ENCODE measurements around the gene TBC1D2B.

Gene TBC1D2B

GRCh38 chr15:78063970-78064385, 13.5 kb downstream of the TBC1D2B start:
- Histone ChIP-seq H3K36me3 (ENCODE audit: low read length) (no peaks in the 10 kb centered on the region), H3K9me2 (replicated peaks; ENCODE audit: insufficient read depth, low read length) (no peaks in the 10 kb centered on the region), H3K79me2 (ENCODE audit: insufficient read depth, low read length) (peaks cover 15% of the 10 kb centered on the region; the same call in 1 of the 2 replicates), H3K4me3 (ENCODE audit: insufficient read depth, low read length, poor library complexity, severe bottlenecking) (no peak overlapping the region), H3K27ac (ENCODE audit: low read depth, low read length) (no peak overlapping the region), H3K9me3 (ENCODE audit: insufficient read depth, low read length) (no peaks in the 10 kb centered on the region), H3K9ac (ENCODE audit: low read length) (no peak overlapping the region), H3F3A (ENCODE audit: insufficient read depth) (no peaks in the 10 kb centered on the region), H2AFZ (ENCODE audit: low read depth, low read length, severe bottlenecking) (no peak overlapping the region), H4K20me1 (ENCODE audit: low read depth, low read length) (peaks cover 10% of the 10 kb centered on the region; the same call in 1 of the 2 replicates), H3K4me2 (ENCODE audit: low read depth, low read length, poor library complexity, severe bottlenecking) (no peak overlapping the region), H3K27me3 (ENCODE audit: low read length) (no peaks in the 10 kb centered on the region)
- TF ChIP-seq, protein P1, sequence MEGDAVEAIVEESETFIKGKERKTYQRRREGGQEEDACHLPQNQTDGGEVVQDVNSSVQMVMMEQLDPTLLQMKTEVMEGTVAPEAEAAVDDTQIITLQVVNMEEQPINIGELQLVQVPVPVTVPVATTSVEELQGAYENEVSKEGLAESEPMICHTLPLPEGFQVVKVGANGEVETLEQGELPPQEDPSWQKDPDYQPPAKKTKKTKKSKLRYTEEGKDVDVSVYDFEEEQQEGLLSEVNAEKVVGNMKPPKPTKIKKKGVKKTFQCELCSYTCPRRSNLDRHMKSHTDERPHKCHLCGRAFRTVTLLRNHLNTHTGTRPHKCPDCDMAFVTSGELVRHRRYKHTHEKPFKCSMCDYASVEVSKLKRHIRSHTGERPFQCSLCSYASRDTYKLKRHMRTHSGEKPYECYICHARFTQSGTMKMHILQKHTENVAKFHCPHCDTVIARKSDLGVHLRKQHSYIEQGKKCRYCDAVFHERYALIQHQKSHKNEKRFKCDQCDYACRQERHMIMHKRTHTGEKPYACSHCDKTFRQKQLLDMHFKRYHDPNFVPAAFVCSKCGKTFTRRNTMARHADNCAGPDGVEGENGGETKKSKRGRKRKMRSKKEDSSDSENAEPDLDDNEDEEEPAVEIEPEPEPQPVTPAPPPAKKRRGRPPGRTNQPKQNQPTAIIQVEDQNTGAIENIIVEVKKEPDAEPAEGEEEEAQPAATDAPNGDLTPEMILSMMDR (IDR thresholded peaks at IDR 0.05; ENCODE audit: insufficient read depth, low read length, poor library complexity, severe bottlenecking): no peak
- TF ChIP-seq EZH2phosphoT487 (conservative IDR thresholded peaks at IDR 0.05; ENCODE audit: low read length): no peak

GRCh38 chr15:78063217-78063616, 14.3 kb downstream of the TBC1D2B start:
- Histone ChIP-seq H3K36me3 (ENCODE audit: low read length) (no peaks in the 10 kb centered on the region), H3K27me3 (ENCODE audit: low read length) (no peaks in the 10 kb centered on the region), H2AFZ (ENCODE audit: low read depth, low read length, severe bottlenecking) (no peak overlapping the region), H3F3A (ENCODE audit: insufficient read depth) (no peaks in the 10 kb centered on the region), H3K27ac (ENCODE audit: low read depth, low read length) (no peak overlapping the region), H3K79me2 (ENCODE audit: insufficient read depth, low read length) (peaks cover 19% of the 10 kb centered on the region; the same call in 1 of the 2 replicates), H3K9me2 (replicated peaks; ENCODE audit: insufficient read depth, low read length) (no peaks in the 10 kb centered on the region), H3K9me3 (ENCODE audit: insufficient read depth, low read length) (no peaks in the 10 kb centered on the region), H3K4me2 (ENCODE audit: low read depth, low read length, poor library complexity, severe bottlenecking) (no peak overlapping the region), H3K4me3 (ENCODE audit: insufficient read depth, low read length, poor library complexity, severe bottlenecking) (no peak overlapping the region), H3K9ac (ENCODE audit: low read length) (no peak overlapping the region), H4K20me1 (ENCODE audit: low read depth, low read length) (peaks cover 9% of the 10 kb centered on the region; the same call in 1 of the 2 replicates)
- TF ChIP-seq, protein P1 (IDR thresholded peaks at IDR 0.05; ENCODE audit: insufficient read depth, low read length, poor library complexity, severe bottlenecking): no peak
- TF ChIP-seq EZH2phosphoT487 (conservative IDR thresholded peaks at IDR 0.05; ENCODE audit: low read length): no peak

DNA sequence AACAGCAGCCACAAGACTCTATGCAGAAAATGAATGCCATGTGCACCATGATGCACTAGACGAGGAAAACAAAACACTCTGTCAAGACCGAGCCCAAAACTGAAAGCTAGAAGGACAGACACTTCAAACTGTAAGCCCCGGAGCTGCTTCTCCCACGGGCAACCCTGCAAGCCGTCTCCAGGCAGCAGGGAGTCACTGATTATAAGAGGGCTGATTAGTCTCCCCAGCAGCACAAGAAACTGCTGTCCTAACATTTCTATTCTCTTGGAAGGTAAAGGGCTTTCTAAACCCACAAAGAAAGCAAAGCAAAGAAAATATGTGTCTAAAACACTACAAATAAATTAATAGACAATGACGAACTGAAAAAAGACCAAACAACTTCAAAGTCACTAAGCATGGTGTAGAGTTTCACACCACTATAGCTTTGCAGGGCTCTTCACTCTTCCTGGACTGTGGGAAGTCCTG, 15.5 kb downstream of the TBC1D2B start:
- H4K20me1 ChIP-seq (ENCODE audit: low read depth, low read length): no peaks in the 10 kb centered on the region; the same call in 1 of the 2 replicates
- H3K36me3 ChIP-seq (ENCODE audit: low read length): no peaks in the 10 kb centered on the region
- H2AFZ ChIP-seq (ENCODE audit: low read depth, low read length, severe bottlenecking): no peak overlapping the region
- no peak overlapping the region for H3K4me3 ChIP-seq (ENCODE audit: insufficient read depth, low read length, poor library complexity, severe bottlenecking)
- no peak overlapping the region for H3K27ac ChIP-seq (ENCODE audit: low read depth, low read length)
- H3F3A ChIP-seq (ENCODE audit: insufficient read depth): no peaks in the 10 kb centered on the region
- H3K4me2 ChIP-seq (ENCODE audit: low read depth, low read length, poor library complexity, severe bottlenecking): no peak overlapping the region
- peaks cover 19% of the 10 kb centered on the region; the same call in 1 of the 2 replicates for H3K79me2 ChIP-seq (ENCODE audit: insufficient read depth, low read length)
- no peaks in the 10 kb centered on the region for H3K27me3 ChIP-seq (ENCODE audit: low read length)
- no peaks in the 10 kb centered on the region for H3K9me2 ChIP-seq (replicated peaks; ENCODE audit: insufficient read depth, low read length)
- no peak overlapping the region for H3K9ac ChIP-seq (ENCODE audit: low read length)
- TF ChIP-seq, protein P1 (IDR thresholded peaks at IDR 0.05; ENCODE audit: insufficient read depth, low read length, poor library complexity, severe bottlenecking): no peak
- TF ChIP-seq EZH2phosphoT487 (conservative IDR thresholded peaks at IDR 0.05; ENCODE audit: low read length): no peak
- no peaks in the 10 kb centered on the region for H3K9me3 ChIP-seq (ENCODE audit: insufficient read depth, low read length)

Data from SU-DHL-6 (cell line).